SK-N-SH (cell line): Measurements from ENCODE around the gene ANKRD44. TPM values are rescaled to one million over a fixed set of nuclear protein-coding genes. Genes with fewer than 3 reads are reported as not detected.

ENCODE experiments used
- CTCF ChIA-PET: fragments of 300-600, 350-600 bp; formaldehyde crosslinking; extraction: SDS; loops from one replicate; lab custom pipeline; 2021; lab: Yijun Ruan, JAX
- POLR2A ChIA-PET: fragments of 350-600 bp; sonication (Branson Sonifier 250); formaldehyde crosslinking; extraction: SDS; loops from one replicate; lab custom pipeline; 2020; ENCODE audit warnings: antibody characterized with exemption, inconsistent platforms; lab: Yijun Ruan, JAX
- DNase-seq: peaks from one replicate; pipeline ENCODE4 v3.0.0; 2012
- H2AFZ ChIP-seq: fragments of 200-600 bp; sonication (generic); 2 replicates; pipeline ENCODE4 v1.8.1; 2016; ENCODE audit warnings: antibody characterized with exemption, mild to moderate bottlenecking, low read depth
- H3F3A ChIP-seq: fragments of 200-600 bp; sonication (generic); replicated peaks from 2 replicates; pipeline ENCODE3; 2016; ENCODE audit warnings: antibody characterized with exemption, mild to moderate bottlenecking; ENCODE audit not compliant: insufficient read depth
- H3K27ac ChIP-seq, 2 experiments: fragments of 200-500 bp in 1 of 2; fragments of 200-600 bp in 1 of 2; sonication (Bioruptor generic) in 1 of 2; sonication (generic), shearing (Covaris generic) in 1 of 2; 2 replicates each; pipeline versions ENCODE4 v1.5.1 to v1.6.1; 2014 to 2016; ENCODE audit warnings: low read depth in 2 of 2, inconsistent platforms in 1 of 2, low read length in 1 of 2, mild to moderate bottlenecking in 1 of 2, mixed read lengths in 1 of 2
- H3K27me3 ChIP-seq: fragments of 200-600 bp; sonication (generic), shearing (Covaris generic); 2 replicates; pipeline ENCODE4 v1.6.1; 2016; ENCODE audit warnings: mixed run types; ENCODE audit not compliant: insufficient read depth
- H3K36me3 ChIP-seq, 2 experiments: fragments of 200-500 bp in 1 of 2; fragments of 200-600 bp in 1 of 2; sonication (Bioruptor generic) in 1 of 2; sonication (generic) in 1 of 2; replicated peaks in 1 of 2; 2 replicates each; pipeline versions ENCODE3 to v1.5.1; 2014 to 2016; ENCODE audit warnings: low read length in 1 of 2, mild to moderate bottlenecking in 1 of 2; ENCODE audit not compliant: insufficient read depth in 2 of 2, control insufficient read depth in 1 of 2
- H3K4me1 ChIP-seq, 2 experiments: fragments of 200-500 bp in 1 of 2; fragments of 200-600 bp in 1 of 2; sonication (Bioruptor generic) in 1 of 2; sonication (generic), shearing (Covaris generic) in 1 of 2; 2 replicates each; pipeline versions ENCODE4 v1.5.1 to v1.6.1; 2014 to 2016; ENCODE audit warnings: low read depth in 1 of 2, low read length in 1 of 2, mixed run types in 1 of 2; ENCODE audit not compliant: insufficient read depth in 2 of 2, control insufficient read depth in 1 of 2
- H3K4me2 ChIP-seq: fragments of 200-600 bp; sonication (generic), shearing (Covaris generic); 2 replicates; pipeline ENCODE4 v1.6.1; 2017; ENCODE audit warnings: mixed run types
- H3K4me3 ChIP-seq, 2 experiments: fragments of 200-500 bp in 1 of 2; fragments of 200-600 bp in 1 of 2; sonication (Bioruptor generic) in 1 of 2; sonication (generic), shearing (Covaris generic) in 1 of 2; 2 replicates each; pipeline versions ENCODE4 v1.5.1 to v1.8.1; 2014 to 2016; ENCODE audit warnings: low read depth in 2 of 2, inconsistent platforms in 1 of 2, low read length in 1 of 2, mild to moderate bottlenecking in 1 of 2, mixed read lengths in 1 of 2, moderate library complexity in 1 of 2
- H3K79me2 ChIP-seq: fragments of 200-600 bp; sonication (generic); 2 replicates; pipeline ENCODE4 v1.8.1; 2017; ENCODE audit warnings: mild to moderate bottlenecking; ENCODE audit not compliant: insufficient read depth
- H3K9ac ChIP-seq: fragments of 200-600 bp; sonication (generic); 2 replicates; pipeline ENCODE4 v1.6.1; 2017; ENCODE audit warnings: mixed run types
- H3K9me2 ChIP-seq: fragments of 200-600 bp; sonication (generic); 2 replicates; pipeline ENCODE4 v1.6.1; 2017; ENCODE audit warnings: mixed run types
- H3K9me3 ChIP-seq: fragments of 200-600 bp; sonication (generic); 2 replicates; pipeline ENCODE4 v1.6.1; 2017; ENCODE audit warnings: mixed run types, mild to moderate bottlenecking, moderate library complexity
- H4K20me1 ChIP-seq: fragments of 200-600 bp; sonication (generic); 2 replicates; pipeline ENCODE4 v1.6.1; 2017; ENCODE audit warnings: mild to moderate bottlenecking, mixed run types; ENCODE audit not compliant: insufficient read depth
- CHD2 ChIP-seq: fragments of 150-350 bp; IDR thresholded peaks from 2 replicates; pipeline ENCODE4 v1.6.1; 2018; ENCODE audit warnings: low read length; ENCODE audit not compliant: partially characterized antibody
- CTCF ChIP-seq: fragments of 200-600 bp; sonication (generic); IDR thresholded peaks from 2 replicates; pipeline ENCODE4 v1.6.1; 2017; ENCODE audit warnings: antibody characterized with exemption, mild to moderate bottlenecking, moderate library complexity
- EP300 ChIP-seq, 2 experiments: IDR thresholded peaks; 2 replicates each; pipeline versions ENCODE4 v1.4.0 to v1.6.1; 2012; ENCODE audit warnings: borderline replicate concordance in 1 of 2, low read depth in 1 of 2, low read length in 1 of 2
- EZH2phosphoT487 ChIP-seq: fragments of 200-600 bp; sonication (generic); IDR thresholded peaks from 2 replicates; pipeline ENCODE4 v1.6.1; 2017; ENCODE audit warnings: low read depth, mixed run types, mild to moderate bottlenecking, antibody characterized with exemption, moderate library complexity, borderline replicate concordance
- FOXJ3 ChIP-seq: sonication (generic); formaldehyde crosslinking; IDR thresholded peaks from 2 replicates; pipeline ENCODE4 v1.5.1; 2020; ENCODE audit warnings: mild to moderate bottlenecking, missing genetic modification reagents
- FOXM1 ChIP-seq: IDR thresholded peaks from 2 replicates; pipeline ENCODE4 v1.4.0; 2012; ENCODE audit warnings: low read depth, mild to moderate bottlenecking
- JUND ChIP-seq: IDR thresholded peaks from 2 replicates; pipeline ENCODE4 v1.4.0; 2012
- MAX ChIP-seq: IDR thresholded peaks from 2 replicates; pipeline ENCODE4 v1.4.0; 2012; ENCODE audit warnings: low read depth
- MEF2A ChIP-seq: IDR thresholded peaks from 2 replicates; pipeline ENCODE4 v1.4.0; 2012; ENCODE audit warnings: low read depth, borderline replicate concordance
- MXI1 ChIP-seq: IDR thresholded peaks from 2 replicates; pipeline ENCODE4 v1.6.1; 2012; ENCODE audit warnings: mild to moderate bottlenecking, low read depth, low read length, improper control_type of control experiment
- NFIC ChIP-seq: IDR thresholded peaks from 2 replicates; pipeline ENCODE4 v1.4.0; 2012; ENCODE audit warnings: borderline replicate concordance
- NRF1 ChIP-seq: IDR thresholded peaks from 2 replicates; pipeline ENCODE4 v1.6.1; 2012; ENCODE audit warnings: low read depth, mild to moderate bottlenecking, low read length
- PBX3 ChIP-seq: IDR thresholded peaks from 2 replicates; pipeline ENCODE4; 2012
- RAD21 ChIP-seq: IDR thresholded peaks from 2 replicates; pipeline ENCODE4 v1.6.1; 2012; ENCODE audit warnings: mild to moderate bottlenecking, low read length
- RCOR1 ChIP-seq: fragments of 150-350 bp; IDR thresholded peaks from 2 replicates; pipeline ENCODE4 v1.6.1; 2017; ENCODE audit warnings: antibody characterized with exemption, low read length
- SIN3A ChIP-seq: IDR thresholded peaks from 2 replicates; pipeline ENCODE4 v1.6.1; 2012; ENCODE audit warnings: low read depth, mild to moderate bottlenecking, low read length, moderate library complexity, borderline replicate concordance
- TCF12 ChIP-seq: IDR thresholded peaks from 2 replicates; pipeline ENCODE4 v1.4.0; 2012
- YY1 ChIP-seq: IDR thresholded peaks from 2 replicates; pipeline ENCODE4 v1.4.0; 2012; ENCODE audit warnings: low read depth, mild to moderate bottlenecking
- WGBS: methylation state at CpG from one replicate; pipeline ENCODE4 v1.1.6; 2017; ENCODE audit warnings: low lambda C conversion rate; 5-methylcytosine and 5-hydroxymethylcytosine counted together
- polyA plus RNA-seq, 3 experiments: library from polyadenylated mRNA; depleted of rRNA; stranded (reverse); fragments of >200 nt; gene quantifications; 2 replicates each; pipeline ENCODE4 v1.2.3, GENCODE V29; 2012

Gene ANKRD44
- polyA plus RNA-seq, 1 of the 3 experiments (the other 2 are of a cell fraction), result 12.5 TPM

- H3K4me1 ChIP-seq, result peaks cover 1 to 40% of the 10 kb centered on the region in 2 experiments; a peak in 2 of 4 replicates
- WGBS, result 96% methylated on average over 6 of the region's 6 CpGs
- CTCF ChIA-PET, result interaction anchor here (0.8 to 1.9 kb wide), 5 partner anchors 19 to 63 kb away, joined by 3 to 6 read pairs (median 3); no protein-coding TSS in a partner anchor
- TF ChIP-seq YY1 (no peak), RCOR1 (no peak), SIN3A (no peak), EP300 (IDR thresholded peaks at IDR 0.05; ENCODE audit: borderline replicate concordance in 1 of 2, low read depth in 1 of 2, low read length in 1 of 2) (no peak), JUND (no peak), NFIC (no peak), TCF12 (no peak), FOXJ3 (CRISPR knock-in tag) (no peak), MXI1 (no peak), PBX3 (no peak), NRF1 (no peak), CHD2 (no peak), MAX (no peak), CTCF (no peak), RAD21 (no peak), EZH2phosphoT487 (no peak), FOXM1 (no peak), MEF2A (no peak)
- H3K9ac ChIP-seq, result no peak overlapping the region
- H3K9me3 ChIP-seq, result no peaks in the 10 kb centered on the region
- H3K4me2 ChIP-seq, result no peak overlapping the region
- peaks cover 1% of the 10 kb centered on the region for H3F3A ChIP-seq
- no peak overlapping the region for H3K4me3 ChIP-seq
- no peak for DNase-seq
- H3K27me3 ChIP-seq, result no peaks in the 10 kb centered on the region
- no peak overlapping the region for H2AFZ ChIP-seq
- H3K79me2 ChIP-seq, result no peaks in the 10 kb centered on the region
- peak overlapping the region in 1 of 2 experiments; percentile 94; a peak in 2 of 4 replicates for H3K27ac ChIP-seq
- H4K20me1 ChIP-seq, result no peaks in the 10 kb centered on the region
- no peaks in the 10 kb centered on the region for H3K9me2 ChIP-seq
- POLR2A ChIA-PET, result interaction anchor here (1.2 to 1.5 kb wide), 2 partner anchors 9 to 29 kb away, joined by 3 read pairs; no protein-coding TSS in a partner anchor
- no peaks in the 10 kb centered on the region for H3K36me3 ChIP-seq
Measured at GRCh38 chr2:197245829-197246804, 64.5 kb downstream of the ANKRD44 start.
